Endothelial cell (in vitro differentiated cells): Measurements from ENCODE around the gene CDH23. TPM values are rescaled to one million over a fixed set of nuclear protein-coding genes. Genes with fewer than 3 reads are reported as not detected.

ENCODE experiments used
- DNase-seq: peaks from one replicate; pipeline ENCODE4 v3.0.0; 2021; ENCODE audit warnings: low spot score
- H3K27ac Mint-ChIP-seq: one replicate; pipeline ENCODE4 v1.8.0; 2021; ENCODE audit warnings: mixed read lengths, inconsistent platforms; ENCODE audit not compliant: unreplicated experiment
- H3K27me3 Mint-ChIP-seq: one replicate; pipeline ENCODE4 v1.8.0; 2021; ENCODE audit warnings: mild to moderate bottlenecking, moderate library complexity, mixed read lengths, inconsistent platforms; ENCODE audit not compliant: unreplicated experiment
- H3K36me3 Mint-ChIP-seq: one replicate; pipeline ENCODE4 v1.8.0; 2021; ENCODE audit warnings: mild to moderate bottlenecking, low read depth, mixed read lengths, inconsistent platforms; ENCODE audit not compliant: unreplicated experiment
- H3K4me1 Mint-ChIP-seq: one replicate; pipeline ENCODE4 v1.8.0; 2021; ENCODE audit warnings: mild to moderate bottlenecking, mixed read lengths, inconsistent platforms; ENCODE audit not compliant: unreplicated experiment
- H3K4me3 Mint-ChIP-seq: one replicate; pipeline ENCODE4 v1.8.0; 2021; ENCODE audit warnings: mild to moderate bottlenecking, mixed read lengths, inconsistent platforms; ENCODE audit not compliant: unreplicated experiment
- H3K9me3 Mint-ChIP-seq: one replicate; pipeline ENCODE4 v1.8.0; 2021; ENCODE audit warnings: mixed read lengths, inconsistent platforms; ENCODE audit not compliant: unreplicated experiment
- CTCF ChIP-seq: fragments of 200-600 bp; sonication (generic); IDR thresholded peaks from one replicate; pipeline ENCODE4 v1.5.0; 2021; ENCODE audit warnings: antibody characterized with exemption; ENCODE audit not compliant: unreplicated experiment
- total RNA-seq: library from RNA; stranded (reverse); fragmentation: NEBNext Ultra II Directional; extraction: Animal tissue kit (Norgen Biotek cat#: 25700); gene quantifications from one replicate; pipeline ENCODE4 v1.2.1, GENCODE V29; 2021; ENCODE audit not compliant: unreplicated experiment

The CDH23 gene
- total RNA-seq, 1 donor from 2014 or later, result 0.54 TPM

DNA sequence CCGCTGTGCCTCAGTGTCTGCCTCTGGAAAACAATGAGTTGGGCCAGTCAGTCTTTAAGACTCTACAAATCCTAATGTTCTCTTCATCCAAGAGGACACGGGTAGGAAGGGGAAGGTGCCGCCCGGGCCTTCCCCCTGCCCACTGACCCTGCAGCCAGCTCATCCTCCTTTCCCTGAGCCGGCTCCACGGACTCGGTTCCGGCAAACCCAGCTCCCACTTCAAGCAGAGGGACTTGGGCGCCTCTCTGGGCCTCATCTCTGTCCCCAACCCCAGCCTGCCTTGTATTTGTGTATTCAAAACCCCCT, 227.2 kb downstream of the CDH23 start:
- H3K36me3 Mint-ChIP-seq, result no peaks in the 10 kb centered on the region
- TF ChIP-seq CTCF, result no peak
- no peak overlapping the region for H3K27ac Mint-ChIP-seq
- no peaks in the 10 kb centered on the region for H3K9me3 Mint-ChIP-seq
- H3K4me1 Mint-ChIP-seq, result peaks cover 29% of the 10 kb centered on the region
- no peak overlapping the region for H3K4me3 Mint-ChIP-seq
- DNase-seq, result no peak
- H3K27me3 Mint-ChIP-seq, result no peaks in the 10 kb centered on the region

- no peaks in the 10 kb centered on the region for H3K36me3 Mint-ChIP-seq
- DNase-seq, result no peak
- TF ChIP-seq CTCF, result no peak
- no peaks in the 10 kb centered on the region for H3K9me3 Mint-ChIP-seq
- H3K4me1 Mint-ChIP-seq, result peaks cover 29% of the 10 kb centered on the region
- H3K4me3 Mint-ChIP-seq, result no peak overlapping the region
- H3K27ac Mint-ChIP-seq, result no peak overlapping the region
- no peaks in the 10 kb centered on the region for H3K27me3 Mint-ChIP-seq
Observed at GRCh38 chr10:71625445-71626175, 228.9 kb downstream of the CDH23 start.

- H3K4me3 Mint-ChIP-seq, result no peak overlapping the region
- peaks cover 3% of the 10 kb centered on the region for H3K27me3 Mint-ChIP-seq
- H3K4me1 Mint-ChIP-seq, result peaks cover 17% of the 10 kb centered on the region
- no peak for DNase-seq
- H3K27ac Mint-ChIP-seq, result no peak overlapping the region
- no peaks in the 10 kb centered on the region for H3K36me3 Mint-ChIP-seq
- no peak for TF ChIP-seq CTCF
- H3K9me3 Mint-ChIP-seq, result no peaks in the 10 kb centered on the region
Observed at GRCh38 chr10:71627230-71627939, 230.7 kb downstream of the CDH23 start.

DNA sequence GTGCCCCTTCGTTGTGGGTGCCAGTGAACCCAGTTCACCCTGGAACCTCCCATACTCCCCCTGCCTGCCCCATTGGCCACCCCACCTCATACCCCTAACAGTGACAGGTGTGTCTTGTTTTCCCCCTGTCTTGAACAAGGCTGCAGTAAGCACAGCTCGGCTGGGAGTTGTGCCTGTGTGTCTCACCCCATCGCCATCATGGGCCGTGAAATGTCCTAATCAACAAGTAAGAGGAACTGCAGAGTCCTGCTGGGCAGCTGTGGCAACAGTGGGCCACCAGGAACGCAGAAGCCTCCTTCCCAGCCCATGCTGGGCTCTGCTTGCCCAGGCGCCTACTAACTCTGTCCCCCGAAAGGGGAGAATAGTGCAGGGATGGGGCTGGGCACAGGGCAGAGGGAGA, 231.2 kb downstream of the CDH23 start:
- no peaks in the 10 kb centered on the region for H3K36me3 Mint-ChIP-seq
- no peak overlapping the region for H3K27ac Mint-ChIP-seq
- DNase-seq, result no peak
- no peak overlapping the region for H3K4me3 Mint-ChIP-seq
- H3K9me3 Mint-ChIP-seq, result no peaks in the 10 kb centered on the region
- H3K4me1 Mint-ChIP-seq, result peaks cover 11% of the 10 kb centered on the region
- no peak for TF ChIP-seq CTCF
- H3K27me3 Mint-ChIP-seq, result peaks cover 3% of the 10 kb centered on the region

DNA sequence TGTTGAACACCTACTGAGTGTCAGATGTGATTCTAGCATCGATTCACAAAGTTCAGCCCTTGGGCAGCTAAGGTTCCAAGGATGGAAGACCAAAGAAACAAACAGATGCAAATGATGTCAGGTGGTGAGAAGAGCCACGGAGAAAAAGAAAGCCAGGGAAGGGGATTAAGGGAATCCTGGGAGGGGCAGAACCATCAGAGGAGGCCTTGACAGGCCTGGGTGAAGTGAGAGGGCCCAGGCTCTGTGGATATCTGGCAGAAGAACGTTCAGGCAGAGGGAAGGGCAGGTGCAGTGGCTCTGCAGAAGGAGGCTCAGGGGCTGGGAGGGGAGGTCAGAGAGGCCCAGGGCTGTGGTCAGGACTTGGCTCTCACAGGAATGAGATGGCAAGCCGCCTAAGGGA, 232.4 kb downstream of the CDH23 start:
- H3K4me1 Mint-ChIP-seq, result no peaks in the 10 kb centered on the region
- H3K9me3 Mint-ChIP-seq, result no peaks in the 10 kb centered on the region
- H3K4me3 Mint-ChIP-seq, result no peak overlapping the region
- no peaks in the 10 kb centered on the region for H3K36me3 Mint-ChIP-seq
- H3K27ac Mint-ChIP-seq, result no peak overlapping the region
- TF ChIP-seq CTCF, result no peak
- H3K27me3 Mint-ChIP-seq, result peaks cover 3% of the 10 kb centered on the region
- no peak for DNase-seq
